NCI-H345 treated with DMSO at 0.1 percent for 48 hours (cell line): ENCODE results near the gene CMYA5.
"Not testable (repeated sequence)": the region's sequence is repeated elsewhere in the genome, so short reads cannot be mapped to it uniquely, and the experiment has no call there.

Experiments
- DNase-seq: peaks from one replicate; lab custom pipeline; 2025; ENCODE audit not compliant: unreplicated experiment; lab: John Stamatoyannopoulos, UW

The CMYA5 gene

GRCh38 chr5:79702606-79703380, 13.2 kb downstream of the CMYA5 start:
- no peak for DNase-seq

DNA sequence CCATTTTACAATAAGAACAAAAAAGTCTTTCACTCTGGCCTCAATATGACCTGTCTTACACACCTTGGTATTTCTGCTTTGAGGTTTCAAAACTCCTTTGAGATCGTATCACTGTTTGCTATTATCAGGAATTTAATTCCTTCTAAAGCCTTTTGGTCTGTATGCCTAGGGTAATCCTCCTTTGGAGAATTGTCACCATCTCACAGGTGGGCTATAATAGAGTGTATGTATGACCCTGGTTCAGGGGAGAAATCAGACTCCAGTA, 13.7 kb downstream of the CMYA5 start:
- DNase-seq, result no peak

GRCh38 chr5:79704553-79704952, 14.9 kb downstream of the CMYA5 start:
- no peak for DNase-seq

GRCh38 chr5:79705632-79706031, 16.0 kb downstream of the CMYA5 start:
- DNase-seq, result no peak

- not testable (repeated sequence) for DNase-seq
Observed at GRCh38 chr5:79706317-79706716, 16.7 kb downstream of the CMYA5 start.

DNA sequence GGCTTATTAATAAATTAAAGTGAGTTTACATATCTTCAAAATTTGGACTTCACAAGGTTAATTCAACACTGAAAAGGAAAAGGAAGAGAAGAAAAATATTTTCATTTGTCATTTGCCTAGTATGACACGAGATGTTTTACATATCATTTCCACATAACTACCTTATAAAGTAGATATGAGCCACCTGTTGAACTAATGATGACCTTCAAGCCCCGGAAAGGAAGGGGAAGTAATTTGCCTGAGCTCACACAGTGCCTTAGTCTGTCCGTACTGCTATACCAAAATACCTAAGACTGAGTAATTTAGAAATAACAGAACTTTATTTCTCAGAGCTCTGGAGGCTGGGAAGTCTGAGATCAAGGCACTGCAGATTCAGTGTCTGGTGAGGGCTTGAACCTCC, 17.9 kb downstream of the CMYA5 start:
- no peak for DNase-seq

GRCh38 chr5:79712741-79713140, 23.1 kb downstream of the CMYA5 start:
- DNase-seq, result no peak

- no peak for DNase-seq
Observed at GRCh38 chr5:79713727-79714126, 24.1 kb downstream of the CMYA5 start.

GRCh38 chr5:79716839-79717238, 27.2 kb downstream of the CMYA5 start:
- no peak for DNase-seq

DNA sequence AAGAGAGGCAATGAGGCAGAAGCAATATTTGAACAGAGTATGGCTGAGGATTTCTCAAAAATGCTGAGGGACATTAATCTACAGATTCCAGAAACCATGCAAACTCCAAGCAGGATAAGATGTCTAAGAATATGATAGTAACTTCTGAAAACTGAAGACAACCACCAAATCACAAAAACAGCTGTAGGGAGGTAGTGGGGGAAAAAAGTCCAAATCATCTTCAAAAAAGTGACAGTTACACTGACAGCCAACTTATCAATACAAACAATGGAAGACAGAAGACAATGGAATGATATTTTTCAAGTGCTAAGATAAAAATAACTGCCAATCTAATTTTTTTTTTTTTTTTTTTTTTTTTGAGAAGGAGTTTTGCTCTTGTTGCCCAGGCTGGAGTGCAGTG, 30.5 kb downstream of the CMYA5 start:
- DNase-seq, result no peak

GRCh38 chr5:79727451-79728355, 38.1 kb downstream of the CMYA5 start:
- no peak for DNase-seq

DNA sequence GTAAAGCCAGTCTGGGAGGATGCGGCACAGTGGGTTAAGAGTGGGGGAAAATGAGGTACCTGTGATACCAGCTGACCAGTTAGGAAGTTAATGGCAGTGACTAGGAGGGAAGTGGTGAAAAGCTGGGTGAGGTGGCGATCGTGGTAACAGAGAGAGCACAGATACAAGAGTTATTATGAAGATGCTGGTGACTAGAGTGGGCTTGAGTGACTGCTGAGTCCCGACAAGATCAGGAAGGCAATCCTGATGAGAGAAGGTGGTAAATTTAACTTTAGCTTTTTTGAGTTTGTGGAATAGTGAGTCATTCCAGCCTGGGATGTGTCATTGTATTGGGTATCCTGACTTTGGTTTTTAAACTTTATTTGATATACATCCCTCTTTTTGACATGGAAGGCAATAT, 38.8 kb downstream of the CMYA5 start:
- no peak for DNase-seq

DNA sequence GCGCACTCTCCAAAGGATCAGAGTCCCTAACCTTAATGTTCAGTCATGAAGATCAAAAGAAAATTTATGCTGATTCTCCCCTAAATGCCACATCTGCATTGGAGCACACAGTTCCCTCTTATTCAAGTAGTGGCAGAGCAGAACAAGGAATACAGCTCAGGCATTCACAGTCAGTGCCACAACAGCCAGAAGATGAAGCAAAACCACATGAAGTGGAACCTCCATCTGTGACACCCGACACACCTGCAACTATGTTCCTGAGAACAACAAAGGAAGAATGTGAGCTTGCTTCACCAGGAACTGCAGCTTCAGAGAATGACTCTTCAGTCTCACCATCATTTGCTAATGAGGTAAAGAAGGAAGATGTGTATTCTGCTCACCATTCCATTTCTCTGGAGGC, 40.0 kb downstream of the CMYA5 start:
- DNase-seq, result no peak

DNA sequence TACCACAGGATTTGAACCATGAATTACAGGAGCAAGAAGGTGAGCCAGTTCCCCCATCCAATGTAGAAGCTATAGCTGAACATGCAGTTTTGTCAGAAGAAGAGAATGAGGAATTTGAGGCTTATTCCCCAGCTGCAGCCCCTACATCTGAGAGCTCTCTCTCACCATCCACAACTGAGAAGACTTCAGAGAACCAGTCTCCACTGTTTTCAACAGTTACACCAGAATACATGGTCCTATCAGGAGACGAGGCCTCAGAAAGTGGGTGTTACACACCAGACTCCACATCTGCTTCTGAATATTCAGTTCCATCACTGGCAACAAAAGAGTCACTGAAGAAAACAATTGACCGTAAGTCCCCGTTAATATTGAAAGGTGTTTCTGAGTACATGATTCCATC, 40.9 kb downstream of the CMYA5 start:
- no peak for DNase-seq

DNA sequence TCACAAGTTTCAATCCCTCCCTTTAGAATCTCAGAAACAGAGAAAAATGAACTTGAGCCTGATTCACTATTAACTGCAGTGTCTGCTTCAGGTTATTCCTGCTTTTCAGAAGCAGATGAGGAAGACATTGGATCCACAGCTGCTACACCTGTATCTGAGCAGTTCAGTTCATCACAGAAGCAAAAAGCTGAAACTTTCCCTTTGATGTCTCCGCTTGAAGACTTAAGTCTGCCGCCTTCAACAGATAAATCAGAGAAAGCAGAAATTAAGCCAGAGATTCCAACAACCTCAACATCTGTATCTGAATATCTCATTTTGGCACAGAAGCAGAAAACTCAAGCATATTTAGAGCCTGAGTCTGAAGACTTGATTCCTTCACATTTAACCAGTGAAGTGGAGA, 42.1 kb downstream of the CMYA5 start:
- no peak for DNase-seq

GRCh38 chr5:79736528-79737514, 47.2 kb downstream of the CMYA5 start:
- no peak for DNase-seq

DNA sequence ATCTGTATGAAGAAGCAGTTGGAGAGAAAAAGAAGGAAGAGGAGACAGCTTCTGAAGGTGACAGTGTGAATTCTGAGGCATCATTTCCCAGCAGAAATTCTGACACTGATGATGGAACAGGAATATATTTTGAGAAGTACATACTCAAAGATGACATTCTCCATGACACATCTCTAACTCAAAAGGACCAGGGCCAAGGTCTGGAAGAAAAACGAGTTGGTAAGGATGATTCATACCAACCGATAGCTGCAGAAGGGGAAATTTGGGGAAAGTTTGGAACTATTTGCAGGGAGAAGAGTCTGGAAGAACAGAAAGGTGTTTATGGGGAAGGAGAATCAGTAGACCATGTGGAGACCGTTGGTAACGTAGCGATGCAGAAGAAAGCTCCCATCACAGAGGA, 48.7 kb downstream of the CMYA5 start:
- no peak for DNase-seq

- no peak for DNase-seq
Observed at GRCh38 chr5:79742549-79743136, 53.0 kb downstream of the CMYA5 start.

DNA sequence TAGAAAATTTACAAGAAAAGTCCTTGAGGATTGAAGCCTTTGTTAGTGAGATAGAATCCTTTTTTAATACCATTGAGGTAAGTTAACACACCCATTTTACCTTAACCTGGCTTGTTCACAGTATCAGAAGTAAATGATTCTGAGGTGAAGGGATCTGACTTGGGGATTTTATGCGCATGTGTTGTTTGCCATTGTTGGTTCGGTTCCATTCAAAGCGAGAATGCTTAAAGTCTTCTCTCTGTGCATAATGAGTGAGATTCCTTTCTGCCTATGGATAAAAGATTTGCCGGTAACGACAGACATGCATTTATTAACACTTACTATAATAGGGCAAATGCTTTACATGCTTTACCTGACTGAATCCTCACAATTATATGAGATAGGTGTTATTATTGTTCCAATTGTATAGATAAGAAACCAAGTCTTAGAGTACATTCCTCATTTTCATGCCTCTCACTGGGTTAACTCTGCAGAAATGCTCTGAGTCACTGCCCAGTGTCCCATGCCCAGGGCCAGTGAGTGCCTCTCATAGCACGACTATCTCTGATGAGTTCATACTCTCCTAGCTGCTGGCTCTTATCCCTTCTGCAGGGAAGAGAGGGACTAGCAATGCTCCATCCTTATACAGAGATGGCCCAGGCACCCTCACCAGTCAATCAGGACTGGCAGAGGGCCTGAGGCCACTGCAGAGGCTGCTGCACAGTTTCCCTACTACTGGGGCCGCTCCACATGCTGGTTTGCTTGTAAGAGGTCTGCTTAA, 54.4 kb downstream of the CMYA5 start:
- no peak for DNase-seq

DNA sequence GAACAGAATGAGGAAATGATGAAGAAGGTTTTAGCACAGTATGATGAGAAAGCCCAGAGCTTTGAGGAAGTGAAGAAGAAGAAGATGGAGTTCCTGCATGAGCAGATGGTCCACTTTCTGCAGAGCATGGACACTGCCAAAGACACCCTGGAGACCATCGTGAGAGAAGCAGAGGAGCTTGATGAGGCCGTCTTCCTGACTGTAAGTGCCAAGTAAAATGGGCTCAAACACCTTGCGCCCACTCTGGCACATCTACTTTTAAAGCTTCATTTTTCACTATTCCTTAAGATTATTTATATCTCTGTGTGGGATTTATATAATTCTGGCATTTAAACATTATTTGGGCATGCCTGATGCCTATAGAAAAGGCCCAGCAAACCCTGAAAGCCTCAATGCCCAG, 55.6 kb downstream of the CMYA5 start:
- DNase-seq, result no peak
